OCI-LY7 (cell line): ENCODE data around the gene TMEM140.

Experiments used
- EZH2phosphoT487 ChIP-seq: fragments of 200-600 bp; sonication (generic); IDR thresholded peaks from 2 replicates; pipeline ENCODE4 v1.6.1; 2018; ENCODE audit warnings: low read depth, borderline replicate concordance, mild to moderate bottlenecking, mixed run types, antibody characterized with exemption, low read length, moderate library complexity, mixed read lengths
- TF ChIP-seq, protein P1 (sequence below): fragments of 200-600 bp; sonication (generic); conservative IDR thresholded peaks from 2 replicates; pipeline ENCODE4 v1.5.1; 2014; ENCODE audit warnings: mild to moderate bottlenecking, antibody characterized with exemption, low read length, moderate library complexity, mixed read lengths

DNA sequence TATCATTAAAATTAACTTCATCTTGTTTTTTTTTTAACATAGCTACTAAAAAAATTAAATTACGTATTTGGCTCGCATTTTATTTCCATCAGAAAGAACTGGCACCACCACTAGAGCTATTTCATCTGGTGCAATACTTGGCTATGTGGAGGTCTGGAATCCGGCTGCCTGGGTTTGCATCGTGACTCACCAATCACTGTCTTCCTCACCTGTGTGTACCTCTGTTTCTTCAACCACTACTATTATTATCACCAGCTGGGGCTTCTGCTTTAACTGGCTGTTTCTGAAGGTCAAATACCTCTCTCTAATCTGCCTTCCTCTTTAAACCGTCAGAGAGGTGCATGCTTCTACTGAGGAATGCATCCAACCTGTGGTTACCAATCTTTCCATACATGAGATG is 57.0 kb downstream of the TMEM140 start:
- TF ChIP-seq, protein P1, sequence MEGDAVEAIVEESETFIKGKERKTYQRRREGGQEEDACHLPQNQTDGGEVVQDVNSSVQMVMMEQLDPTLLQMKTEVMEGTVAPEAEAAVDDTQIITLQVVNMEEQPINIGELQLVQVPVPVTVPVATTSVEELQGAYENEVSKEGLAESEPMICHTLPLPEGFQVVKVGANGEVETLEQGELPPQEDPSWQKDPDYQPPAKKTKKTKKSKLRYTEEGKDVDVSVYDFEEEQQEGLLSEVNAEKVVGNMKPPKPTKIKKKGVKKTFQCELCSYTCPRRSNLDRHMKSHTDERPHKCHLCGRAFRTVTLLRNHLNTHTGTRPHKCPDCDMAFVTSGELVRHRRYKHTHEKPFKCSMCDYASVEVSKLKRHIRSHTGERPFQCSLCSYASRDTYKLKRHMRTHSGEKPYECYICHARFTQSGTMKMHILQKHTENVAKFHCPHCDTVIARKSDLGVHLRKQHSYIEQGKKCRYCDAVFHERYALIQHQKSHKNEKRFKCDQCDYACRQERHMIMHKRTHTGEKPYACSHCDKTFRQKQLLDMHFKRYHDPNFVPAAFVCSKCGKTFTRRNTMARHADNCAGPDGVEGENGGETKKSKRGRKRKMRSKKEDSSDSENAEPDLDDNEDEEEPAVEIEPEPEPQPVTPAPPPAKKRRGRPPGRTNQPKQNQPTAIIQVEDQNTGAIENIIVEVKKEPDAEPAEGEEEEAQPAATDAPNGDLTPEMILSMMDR = no peak
- no peak for TF ChIP-seq EZH2phosphoT487
